Urinary bladder (tissue), 4 donors: ENCODE data around the gene CCDC51. TPM values are rescaled to one million over a fixed set of nuclear protein-coding genes. Genes with fewer than 3 reads are reported as not detected.

Experiments used
- DNase-seq: peaks from one replicate; pipeline ENCODE4 v3.0.0-alpha.2; 2015; ENCODE audit errors: extremely low spot score
- H3K27ac ChIP-seq: one replicate; pipeline ENCODE4 v1.5.1; 2013; ENCODE audit warnings: low read depth, mild to moderate bottlenecking, moderate library complexity
- H3K36me3 ChIP-seq: one replicate; pipeline ENCODE4 v1.6.1; 2013; ENCODE audit warnings: mild to moderate bottlenecking, moderate library complexity; ENCODE audit not compliant: insufficient read depth
- H3K4me1 ChIP-seq: one replicate; pipeline ENCODE4 v1.6.1; 2013; ENCODE audit warnings: mild to moderate bottlenecking, moderate library complexity; ENCODE audit not compliant: insufficient read depth
- H3K4me3 ChIP-seq: one replicate; pipeline ENCODE4 v1.5.1; 2013; ENCODE audit warnings: low read depth, low read length
- WGBS: extraction: QIAGEN DNeasy Blood & Tissue Kit; methylation state at CpG from one replicate; pipeline ENCODE4 v1.1.7; 2013; 5-methylcytosine and 5-hydroxymethylcytosine counted together
- polyA plus RNA-seq: library from polyadenylated mRNA; stranded (reverse); fragments of 200-250 nt; gene quantifications from one replicate; pipeline ENCODE4 v1.2.3, GENCODE V29; 2013
- total RNA-seq: library from RNA; depleted of rRNA; stranded (reverse); fragments of >200 nt; gene quantifications from one replicate; pipeline ENCODE4 v1.2.3, GENCODE V29; 2014
- donor health status: healthy with polysubstance abuse.
- donor health status: healthy.

Gene CCDC51
- total and polyA plus RNA-seq, 2 donors = 6.0 to 17.6 TPM

DNA sequence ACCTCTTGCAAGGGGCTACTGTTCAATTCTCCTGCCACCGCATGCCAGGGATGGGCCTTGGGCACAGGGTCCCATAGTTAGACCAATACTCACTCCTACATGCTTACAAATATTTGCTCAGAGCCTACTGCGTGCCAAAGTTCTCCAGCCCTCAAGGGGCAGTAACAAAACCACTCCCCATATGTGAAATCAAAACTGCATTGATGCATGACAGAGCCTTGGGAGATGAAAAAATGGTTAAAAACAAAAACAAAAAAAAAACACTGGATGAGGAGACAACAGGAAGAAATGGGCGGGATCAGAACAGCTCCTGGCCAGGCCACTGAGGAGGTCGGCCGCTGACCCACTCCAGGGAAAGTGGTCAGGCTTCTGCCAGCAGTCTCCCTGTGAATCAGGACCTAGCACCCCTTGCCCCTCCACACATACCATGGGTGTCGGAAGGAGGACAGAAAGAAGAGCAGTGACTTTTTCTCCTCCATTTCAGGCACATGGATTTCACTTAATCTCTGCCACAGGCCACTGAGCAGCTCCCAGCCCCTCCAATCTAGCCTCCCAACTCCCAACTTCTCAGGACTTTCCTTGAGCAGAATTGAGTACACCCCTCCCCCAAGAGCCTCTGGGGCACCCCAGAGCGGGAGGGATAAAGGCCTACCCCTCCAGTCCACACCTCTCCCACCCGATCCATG is 12.8 kb downstream of the CCDC51 start:
- no peaks in the 10 kb centered on the region for H3K4me1 ChIP-seq
- WGBS = 57% methylated on average over 8 of the region's 8 CpGs
- H3K36me3 ChIP-seq = no peaks in the 10 kb centered on the region
- no peak overlapping the region for H3K4me3 ChIP-seq
- no peak overlapping the region for H3K27ac ChIP-seq
- DNase-seq = no peak

DNA sequence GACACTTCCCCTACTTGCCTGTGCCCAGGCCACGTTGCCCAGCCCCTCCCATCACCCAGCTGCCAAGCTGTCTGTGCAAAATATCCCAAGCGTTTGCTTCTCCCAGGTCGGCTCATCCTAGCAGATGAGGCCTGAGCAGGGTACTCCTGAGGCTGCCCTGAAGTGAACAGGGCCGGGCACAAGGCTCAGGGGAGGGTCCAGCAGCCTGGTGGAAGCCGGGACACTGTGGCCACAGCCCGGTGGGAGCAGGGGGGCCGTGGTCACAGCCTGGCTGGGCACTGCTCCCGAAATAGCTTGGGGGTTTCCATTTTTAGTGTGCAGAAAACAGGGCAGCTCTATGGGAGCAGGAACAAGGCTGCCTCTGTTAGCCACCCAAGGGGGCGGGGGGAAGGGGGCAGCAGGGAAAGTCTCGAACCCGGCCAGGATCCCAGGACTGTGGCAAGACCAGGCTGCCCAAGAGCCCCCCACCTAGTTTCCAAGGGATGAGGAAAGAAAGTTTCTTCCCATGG is 13.5 kb downstream of the CCDC51 start:
- Histone ChIP-seq H3K4me1 (no peaks in the 10 kb centered on the region), H3K27ac (no peak overlapping the region), H3K4me3 (no peak overlapping the region), H3K36me3 (no peaks in the 10 kb centered on the region)
- 49% methylated on average over 11 of the region's 11 CpGs for WGBS
- DNase-seq = no peak

DNA sequence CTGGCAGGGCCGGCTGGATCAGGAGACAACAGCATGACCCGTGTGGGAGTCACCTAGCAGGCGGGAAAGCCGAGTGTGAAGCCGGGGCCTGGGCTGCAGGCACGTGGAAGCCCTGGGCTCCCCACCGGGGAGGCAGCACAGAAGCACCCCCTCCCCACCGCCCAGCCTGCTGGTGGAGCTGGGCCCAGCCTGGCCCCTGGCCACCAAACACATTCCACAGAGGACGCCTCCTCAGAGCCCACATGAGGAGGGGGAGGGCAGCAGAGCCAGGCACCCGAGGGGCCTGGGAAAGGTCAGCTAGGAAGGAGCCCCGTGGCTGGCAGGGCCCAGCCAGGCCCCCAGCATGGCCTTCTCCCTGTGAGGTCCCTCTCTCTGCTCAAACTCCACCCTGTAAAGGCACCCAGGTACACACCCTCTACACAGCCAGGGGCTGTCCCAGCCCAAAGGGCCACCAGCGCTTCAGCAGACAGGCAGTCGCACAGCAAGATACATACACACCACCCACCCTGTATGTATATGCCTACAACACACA is 14.6 kb downstream of the CCDC51 start:
- Histone ChIP-seq H3K36me3 (no peaks in the 10 kb centered on the region), H3K27ac (no peak overlapping the region), H3K4me3 (no peak overlapping the region), H3K4me1 (no peaks in the 10 kb centered on the region)
- no peak for DNase-seq
- WGBS = 36% methylated on average over 13 of the region's 13 CpGs

DNA sequence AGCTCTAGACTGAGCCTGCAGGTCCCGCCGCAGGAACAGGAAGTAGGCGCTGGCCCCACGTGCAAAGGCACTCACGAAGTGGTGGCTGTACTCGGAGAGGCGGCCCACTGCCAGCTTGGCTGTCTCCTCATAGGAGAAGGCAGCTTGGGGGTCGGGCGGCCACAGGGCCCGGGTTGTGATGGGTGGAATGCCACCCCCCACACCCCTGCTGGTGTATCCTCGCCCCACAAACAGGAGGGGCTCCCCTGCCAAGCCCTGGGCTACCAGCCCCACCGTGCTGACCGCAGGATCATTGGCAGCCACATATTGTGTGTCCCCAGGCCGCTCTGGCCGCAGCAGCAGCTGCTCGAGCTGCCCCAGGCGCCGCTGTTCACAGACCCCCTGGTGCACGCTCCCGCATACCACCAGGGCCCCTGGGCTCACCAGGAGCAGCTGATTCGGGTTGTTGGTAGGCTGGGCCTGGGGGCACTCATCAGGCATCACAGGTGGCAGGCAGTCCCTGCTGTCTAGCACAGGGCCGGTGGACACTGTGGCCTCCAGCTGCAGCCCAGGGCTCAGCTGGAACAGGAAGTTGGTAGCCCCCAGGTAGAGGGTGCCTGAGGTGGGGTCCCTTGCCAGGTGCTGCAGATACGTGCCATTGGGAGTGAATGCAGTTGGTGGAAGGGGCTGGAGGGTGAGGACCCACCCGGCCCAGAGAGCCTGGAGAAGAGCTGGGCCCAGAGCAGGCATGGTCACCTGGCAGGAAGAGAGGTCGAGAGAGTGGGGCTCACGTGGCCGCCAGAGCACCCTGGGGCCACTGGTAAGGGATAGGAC is 15.8 kb downstream of the CCDC51 start:
- WGBS = 90% methylated on average over 27 of the region's 27 CpGs
- no peak overlapping the region for H3K27ac ChIP-seq
- no peaks in the 10 kb centered on the region for H3K4me1 ChIP-seq
- no peak overlapping the region for H3K4me3 ChIP-seq
- no peaks in the 10 kb centered on the region for H3K36me3 ChIP-seq
- no peak for DNase-seq

DNA sequence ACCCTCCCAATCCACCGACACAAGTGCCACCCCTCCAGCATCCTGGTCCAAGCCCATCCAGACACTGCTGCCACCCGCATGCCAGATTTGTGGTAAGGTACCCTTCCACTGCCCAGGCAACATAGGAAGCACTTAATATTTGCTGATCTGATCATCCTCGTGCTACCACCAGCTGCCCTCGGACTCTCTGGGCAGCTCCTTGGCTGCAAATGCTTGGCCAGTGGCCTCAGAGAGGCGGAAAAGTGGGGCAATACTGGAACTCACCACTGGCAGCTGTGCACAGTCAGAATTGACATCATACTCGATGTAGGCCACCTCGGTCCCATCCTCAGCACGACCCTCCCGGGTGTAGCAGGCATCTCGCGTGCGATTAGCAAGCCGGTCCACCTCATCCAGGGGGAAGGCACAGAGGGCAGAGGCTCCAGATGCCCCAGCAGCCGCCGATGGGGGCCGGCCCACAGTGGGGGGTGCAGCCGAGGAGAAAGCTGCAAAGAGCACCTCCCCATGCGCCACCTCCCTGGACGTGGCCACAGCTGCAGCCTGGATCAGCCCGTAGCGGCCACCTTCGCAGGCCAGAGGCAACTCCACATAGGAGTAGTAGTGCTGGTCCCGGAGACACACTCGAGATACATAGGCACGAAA is 16.6 kb downstream of the CCDC51 start:
- no peak overlapping the region for H3K4me3 ChIP-seq
- H3K36me3 ChIP-seq = no peaks in the 10 kb centered on the region
- 92% methylated on average over 25 of the region's 25 CpGs for WGBS
- DNase-seq = no peak
- no peaks in the 10 kb centered on the region for H3K4me1 ChIP-seq
- H3K27ac ChIP-seq = no peak overlapping the region

DNA sequence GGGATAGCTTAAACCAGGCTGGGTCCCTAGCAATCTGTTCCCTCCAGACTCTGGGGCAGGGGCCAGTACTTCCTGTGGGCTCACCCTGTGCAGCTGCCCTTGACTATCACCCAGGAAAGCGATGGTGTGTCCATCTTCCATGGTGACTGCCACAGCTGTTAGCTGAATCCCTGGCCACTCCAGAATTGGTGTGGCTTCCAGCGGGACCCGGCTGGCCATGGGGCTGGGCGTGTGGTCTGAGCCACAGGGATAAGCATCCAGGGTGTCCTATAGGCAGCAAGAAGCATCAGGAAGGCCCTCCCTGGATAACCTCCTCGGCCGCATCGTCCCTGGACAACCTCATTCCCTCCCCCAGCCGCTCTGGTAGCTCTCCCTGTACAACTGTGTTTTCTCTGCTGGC is 17.2 kb downstream of the CCDC51 start:
- WGBS = 91% methylated on average over 8 of the region's 8 CpGs
- Histone ChIP-seq H3K4me1 (no peaks in the 10 kb centered on the region), H3K27ac (no peak overlapping the region), H3K4me3 (no peak overlapping the region), H3K36me3 (no peaks in the 10 kb centered on the region)
- DNase-seq = no peak

DNA sequence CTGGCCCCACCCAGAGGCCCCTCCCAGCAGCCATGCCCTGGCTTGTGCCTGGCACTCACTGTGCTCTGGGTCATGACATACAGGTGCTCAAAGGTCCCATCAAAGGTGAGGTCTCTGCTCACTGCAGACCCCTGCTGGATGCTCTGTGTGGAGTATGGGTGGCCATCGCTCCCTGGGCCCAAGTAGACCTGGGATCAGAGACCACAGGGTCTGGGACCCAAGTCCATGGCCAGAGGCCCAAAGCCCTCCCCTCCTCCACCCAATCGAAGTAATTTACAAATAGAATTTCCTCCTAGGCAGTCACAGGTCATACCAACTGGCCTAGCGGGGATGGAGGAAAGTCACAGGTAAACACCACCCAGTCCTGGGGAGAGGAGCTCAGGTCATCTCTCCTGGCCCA is 17.6 kb downstream of the CCDC51 start:
- H3K4me1 ChIP-seq = no peaks in the 10 kb centered on the region
- H3K36me3 ChIP-seq = no peaks in the 10 kb centered on the region
- no peak overlapping the region for H3K27ac ChIP-seq
- no peak for DNase-seq
- 92% methylated on average over 3 of the region's 3 CpGs for WGBS
- H3K4me3 ChIP-seq = no peak overlapping the region

DNA sequence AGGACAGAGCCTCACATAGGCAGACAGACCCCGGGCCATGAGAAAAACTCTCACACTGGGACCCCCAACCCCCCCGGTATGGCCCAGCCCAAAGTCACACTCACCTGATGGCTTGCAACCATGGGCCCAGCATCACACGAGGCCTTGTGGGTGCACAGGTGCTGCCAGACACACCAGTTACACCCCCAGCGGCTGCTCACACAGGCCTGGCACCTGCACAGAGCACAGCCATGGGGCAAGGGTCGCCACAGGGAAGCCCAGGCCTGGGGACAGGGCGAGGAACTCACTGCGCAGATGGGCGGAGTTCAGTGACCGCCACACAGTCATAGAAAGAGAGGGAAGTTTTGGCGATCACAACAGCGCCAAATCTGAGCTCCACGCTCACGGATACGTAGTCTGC is 19.4 kb downstream of the CCDC51 start:
- Histone ChIP-seq H3K36me3 (no peaks in the 10 kb centered on the region), H3K4me3 (no peak overlapping the region), H3K27ac (no peak overlapping the region), H3K4me1 (no peaks in the 10 kb centered on the region)
- 95% methylated on average over 14 of the region's 14 CpGs for WGBS
- DNase-seq = no peak

DNA sequence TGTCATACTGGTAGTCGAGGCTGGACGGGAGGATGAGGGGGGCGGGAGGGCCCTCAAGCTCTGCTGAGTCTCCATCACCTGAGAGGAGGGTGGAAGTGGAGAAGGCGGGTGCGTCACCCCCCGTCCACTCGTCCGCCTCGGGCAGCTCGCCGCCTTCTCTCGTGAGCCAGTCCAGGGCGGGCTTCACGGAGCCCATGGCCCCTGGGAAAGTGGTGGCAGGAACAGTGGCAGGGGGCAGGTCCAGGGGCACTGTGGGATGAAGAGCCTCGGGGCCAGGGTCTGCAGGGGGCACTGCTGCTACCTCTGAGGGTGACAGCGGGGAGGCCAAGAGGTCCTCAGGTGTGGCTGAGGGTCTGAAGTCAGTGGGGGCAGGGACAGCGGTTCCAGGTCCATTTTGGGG is 20.3 kb downstream of the CCDC51 start:
- no peak overlapping the region for H3K27ac ChIP-seq
- WGBS = 93% methylated on average over 17 of the region's 17 CpGs
- no peak for DNase-seq
- H3K4me3 ChIP-seq = no peak overlapping the region
- H3K36me3 ChIP-seq = no peaks in the 10 kb centered on the region
- no peaks in the 10 kb centered on the region for H3K4me1 ChIP-seq

DNA sequence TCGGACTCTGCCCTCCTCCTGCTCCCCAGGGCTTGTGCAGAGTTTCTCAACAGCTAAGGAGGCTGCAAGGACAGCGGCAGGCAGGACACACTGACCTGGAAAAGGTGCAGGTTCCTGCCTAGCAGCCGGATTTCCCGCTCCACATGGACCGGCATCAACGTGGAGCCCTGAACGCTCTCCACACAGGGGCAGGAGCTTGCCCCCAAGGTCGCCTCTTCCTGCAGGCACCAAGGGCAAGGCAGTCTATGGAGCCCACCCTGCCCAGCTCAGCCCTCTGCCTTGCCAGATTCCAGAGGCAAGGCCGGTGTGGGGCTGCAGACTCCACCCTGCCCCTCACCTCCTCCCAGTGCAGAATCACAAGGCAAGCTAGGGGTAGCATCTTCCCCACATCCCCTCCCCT is 20.8 kb downstream of the CCDC51 start:
- no peak overlapping the region for H3K27ac ChIP-seq
- no peaks in the 10 kb centered on the region for H3K36me3 ChIP-seq
- 93% methylated on average over 9 of the region's 9 CpGs for WGBS
- no peak overlapping the region for H3K4me3 ChIP-seq
- H3K4me1 ChIP-seq = no peaks in the 10 kb centered on the region
- no peak for DNase-seq

DNA sequence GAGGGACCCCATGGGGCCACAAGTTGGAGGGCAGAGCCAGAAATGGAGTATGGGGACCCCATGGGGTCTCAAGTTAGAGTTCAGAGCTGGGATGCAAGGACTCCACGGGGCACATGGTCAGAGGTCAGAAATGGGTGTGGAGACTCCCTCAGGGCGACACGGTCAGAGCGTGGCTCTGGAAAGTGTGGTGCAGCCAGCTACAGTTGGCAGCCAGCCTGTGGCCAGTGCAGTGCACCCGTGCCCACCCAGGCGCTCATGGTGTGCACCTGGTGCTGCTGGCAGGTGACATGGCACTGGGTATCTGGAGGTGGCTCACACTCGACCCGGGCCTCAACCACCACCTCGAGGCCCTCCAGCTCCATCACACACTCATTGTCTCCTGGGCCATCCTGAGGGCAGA is 21.3 kb downstream of the CCDC51 start:
- no peaks in the 10 kb centered on the region for H3K4me1 ChIP-seq
- WGBS = 91% methylated on average over 9 of the region's 9 CpGs
- DNase-seq = no peak
- H3K27ac ChIP-seq = no peak overlapping the region
- H3K36me3 ChIP-seq = no peaks in the 10 kb centered on the region
- H3K4me3 ChIP-seq = no peak overlapping the region

DNA sequence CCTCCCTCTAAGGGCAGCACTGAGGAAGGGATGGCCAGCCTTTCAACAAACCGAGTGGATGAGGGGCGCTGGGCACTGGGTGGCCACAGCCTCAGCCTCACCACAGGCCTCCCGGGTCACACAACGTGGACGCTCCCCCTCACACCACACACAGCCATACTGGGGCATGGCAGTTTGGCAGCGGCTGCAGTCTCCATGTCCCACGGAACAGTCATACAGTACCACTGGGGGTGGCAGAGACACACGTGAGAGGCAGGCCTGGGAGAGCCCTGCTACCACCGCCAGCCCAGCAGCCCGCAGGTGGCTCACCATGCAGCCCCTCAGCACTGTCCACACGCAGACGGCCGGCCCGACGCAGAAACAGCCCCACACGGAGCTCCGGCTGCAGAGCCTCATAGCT is 21.8 kb downstream of the CCDC51 start:
- WGBS = 94% methylated on average over 17 of the region's 17 CpGs
- H3K4me3 ChIP-seq = no peak overlapping the region
- no peak for DNase-seq
- no peaks in the 10 kb centered on the region for H3K4me1 ChIP-seq
- H3K36me3 ChIP-seq = no peaks in the 10 kb centered on the region
- no peak overlapping the region for H3K27ac ChIP-seq

DNA sequence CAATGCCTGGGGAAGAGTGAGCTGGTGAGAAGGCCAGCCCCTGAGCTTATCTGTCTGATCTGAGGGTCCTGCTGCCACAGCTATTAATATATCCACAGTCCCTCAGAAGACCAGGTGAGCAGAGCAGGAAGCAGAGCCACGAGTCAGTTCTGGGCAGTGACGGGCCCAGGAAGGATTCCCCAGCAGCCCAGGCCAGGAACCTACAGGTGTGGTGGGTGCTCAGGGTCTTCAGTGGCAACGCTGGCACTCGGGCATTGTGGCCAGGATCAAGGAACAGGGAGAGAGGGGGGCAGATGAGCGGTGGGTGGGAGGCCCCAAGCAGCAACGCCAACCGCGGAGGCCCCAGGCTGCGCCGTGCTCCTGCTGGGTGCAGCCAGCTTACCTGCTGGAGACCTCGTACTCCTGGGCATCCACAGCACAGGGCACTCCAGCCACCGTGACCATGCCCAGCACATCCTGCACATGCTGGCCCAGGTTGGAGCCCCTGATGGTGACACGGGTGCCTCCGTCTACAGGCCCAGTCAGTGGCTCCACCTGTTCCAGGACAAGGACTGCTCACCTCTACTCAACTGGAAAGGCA is 22.3 kb downstream of the CCDC51 start:
- no peak for DNase-seq
- Histone ChIP-seq H3K4me1 (no peaks in the 10 kb centered on the region), H3K4me3 (no peak overlapping the region), H3K36me3 (peaks cover under 1% of the 10 kb centered on the region), H3K27ac (no peak overlapping the region)
- 92% methylated on average over 14 of the region's 14 CpGs for WGBS
